ENCODE results near the gene COPZ1. TPM values are rescaled to one million over a fixed set of nuclear protein-coding genes. Genes with fewer than 3 reads are reported as not detected.
"Not testable (repeated sequence)": the region's sequence is repeated elsewhere in the genome, so short reads cannot be mapped to it uniquely, and the experiment has no call there.

The COPZ1 gene
- total RNA-seq, 1 donor = 139 TPM

- TF ChIP-seq, protein P1, sequence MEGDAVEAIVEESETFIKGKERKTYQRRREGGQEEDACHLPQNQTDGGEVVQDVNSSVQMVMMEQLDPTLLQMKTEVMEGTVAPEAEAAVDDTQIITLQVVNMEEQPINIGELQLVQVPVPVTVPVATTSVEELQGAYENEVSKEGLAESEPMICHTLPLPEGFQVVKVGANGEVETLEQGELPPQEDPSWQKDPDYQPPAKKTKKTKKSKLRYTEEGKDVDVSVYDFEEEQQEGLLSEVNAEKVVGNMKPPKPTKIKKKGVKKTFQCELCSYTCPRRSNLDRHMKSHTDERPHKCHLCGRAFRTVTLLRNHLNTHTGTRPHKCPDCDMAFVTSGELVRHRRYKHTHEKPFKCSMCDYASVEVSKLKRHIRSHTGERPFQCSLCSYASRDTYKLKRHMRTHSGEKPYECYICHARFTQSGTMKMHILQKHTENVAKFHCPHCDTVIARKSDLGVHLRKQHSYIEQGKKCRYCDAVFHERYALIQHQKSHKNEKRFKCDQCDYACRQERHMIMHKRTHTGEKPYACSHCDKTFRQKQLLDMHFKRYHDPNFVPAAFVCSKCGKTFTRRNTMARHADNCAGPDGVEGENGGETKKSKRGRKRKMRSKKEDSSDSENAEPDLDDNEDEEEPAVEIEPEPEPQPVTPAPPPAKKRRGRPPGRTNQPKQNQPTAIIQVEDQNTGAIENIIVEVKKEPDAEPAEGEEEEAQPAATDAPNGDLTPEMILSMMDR (IDR thresholded peaks at IDR 0.05; ENCODE audit: insufficient read depth, low read length) = no peak
- H3K4me3 ChIP-seq (ENCODE audit: low read depth, low read length) = no peak overlapping the region
- peak; percentile 47 for DNase-seq (ENCODE audit: low read depth)
Observed at GRCh38 chr12:54352022-54352531, 27.1 kb downstream of the COPZ1 start.

GRCh38 chr12:54352891-54353874 lies 28.3 kb downstream of the COPZ1 start:
- DNase-seq (ENCODE audit: low read depth) = peak; percentile 52
- H3K4me3 ChIP-seq (ENCODE audit: low read depth, low read length) = no peak overlapping the region
- TF ChIP-seq, protein P1 (IDR thresholded peaks at IDR 0.05; ENCODE audit: insufficient read depth, low read length) = no peak

- DNase-seq (ENCODE audit: low read depth); H3K4me3 ChIP-seq (ENCODE audit: low read depth, low read length): not testable (repeated sequence)
Observed at GRCh38 chr12:54354271-54354670, 29.3 kb downstream of the COPZ1 start.

- no peak overlapping the region for H3K4me3 ChIP-seq (ENCODE audit: low read depth, low read length)
- no peak for DNase-seq (ENCODE audit: low read depth)
- TF ChIP-seq, protein P1 (IDR thresholded peaks at IDR 0.05; ENCODE audit: insufficient read depth, low read length) = peak; percentile 20
Observed at GRCh38 chr12:54355104-54355815, 30.3 kb downstream of the COPZ1 start.

DNA sequence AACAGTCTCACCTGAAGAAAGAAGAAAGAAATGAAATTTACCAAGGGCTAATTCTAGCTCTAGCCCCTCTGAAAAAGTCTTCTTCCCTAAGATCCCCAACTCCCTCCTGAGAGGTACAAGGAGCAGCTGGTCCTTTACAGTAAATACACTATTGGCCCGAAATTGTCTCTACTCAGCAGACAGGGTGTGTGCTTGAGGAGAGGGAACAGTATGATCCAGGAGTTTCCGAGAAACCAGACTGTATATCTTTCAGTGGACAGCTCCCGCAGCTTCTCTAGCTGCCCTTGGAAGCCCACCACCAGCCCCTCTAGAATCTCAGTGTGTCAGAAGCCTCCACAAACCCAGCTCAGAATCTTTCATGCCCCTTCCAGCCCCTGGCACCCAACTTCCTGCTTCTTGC lies 31.3 kb downstream of the COPZ1 start:
- TF ChIP-seq, protein P1 (IDR thresholded peaks at IDR 0.05; ENCODE audit: insufficient read depth, low read length) = no peak
- DNase-seq (ENCODE audit: low read depth) = no peak
- no peak overlapping the region for H3K4me3 ChIP-seq (ENCODE audit: low read depth, low read length)

GRCh38 chr12:54356951-54357356 lies 32.0 kb downstream of the COPZ1 start:
- TF ChIP-seq, protein P1 (IDR thresholded peaks at IDR 0.05; ENCODE audit: insufficient read depth, low read length) = no peak
- DNase-seq (ENCODE audit: low read depth) = no peak
- H3K4me3 ChIP-seq (ENCODE audit: low read depth, low read length) = no peak overlapping the region

All from fibroblast of the aortic adventitia (primary cell).